HepG2 (cell line): ENCODE results near the gene GYPC.

ENCODE experiments used
- LBX2 ChIP-seq: sonication (generic); formaldehyde crosslinking; IDR thresholded peaks from 2 replicates; pipeline ENCODE4 v1.5.0; 2020; ENCODE audit warnings: missing genetic modification reagents, mild to moderate bottlenecking, borderline replicate concordance
- ZNF274 ChIP-seq: sonication (generic); formaldehyde crosslinking; IDR thresholded peaks from 2 replicates; pipeline ENCODE4 v1.5.1; 2020; ENCODE audit warnings: mild to moderate bottlenecking, missing genetic modification reagents

GRCh38 chr2:126699716-126700581 lies 44.0 kb downstream of the GYPC start:
- no peak for TF ChIP-seq ZNF274 (CRISPR knock-in tag)
- TF ChIP-seq LBX2: no peak
